WTC11 (cell line): Measurements from ENCODE around the gene ATP13A5. TPM values are rescaled to one million over a fixed set of nuclear protein-coding genes. Genes with fewer than 3 reads are reported as not detected.

Experiments
- ATAC-seq: fragments of 200-7000 bp; cut with Tn5 transposase; 2 replicates; pipeline ENCODE4 v1.10.0; 2021; ENCODE audit warnings: mild to moderate bottlenecking, moderate library complexity
- CTCF ChIA-PET: fragments of 300-600 bp; sonication (Branson Sonifier 250); formaldehyde crosslinking; loops from one replicate; lab custom pipeline; 2021; ENCODE audit warnings: antibody characterized with exemption; lab: Charles Lee
- POLR2A ChIA-PET: fragments of 350-600 bp; sonication (Branson Sonifier 250); formaldehyde crosslinking; loops from one replicate; lab custom pipeline; 2021; ENCODE audit warnings: antibody characterized with exemption; lab: Charles Lee
- DNase-seq: peaks from one replicate; pipeline ENCODE4 v3.0.0; 2021; ENCODE audit warnings: low spot score
- H3K27ac Mint-ChIP-seq: 2 replicates; pipeline ENCODE4 v1.8.0; 2021; ENCODE audit warnings: mixed read lengths
- H3K27me3 Mint-ChIP-seq: 2 replicates; pipeline ENCODE4 v1.8.0; 2021; ENCODE audit warnings: low read depth, mild to moderate bottlenecking, moderate library complexity, mixed read lengths
- H3K36me3 Mint-ChIP-seq: 2 replicates; pipeline ENCODE4 v1.8.0; 2021; ENCODE audit warnings: mixed read lengths
- H3K4me1 Mint-ChIP-seq: 2 replicates; pipeline ENCODE4 v1.8.0; 2022; ENCODE audit warnings: mixed read lengths
- H3K4me3 Mint-ChIP-seq: 2 replicates; pipeline ENCODE4 v1.8.0; 2021; ENCODE audit warnings: mild to moderate bottlenecking, moderate library complexity, mixed read lengths
- H3K9me3 Mint-ChIP-seq: 2 replicates; pipeline ENCODE4 v1.8.0; 2021; ENCODE audit warnings: mixed read lengths
- CTCF ChIP-seq: fragments of 200-600 bp; IDR thresholded peaks from 2 replicates; pipeline ENCODE4 v1.8.0; 2022; ENCODE audit warnings: antibody characterized with exemption
- E2F5 ChIP-seq: sonication (generic); formaldehyde crosslinking; IDR thresholded peaks from 2 replicates; pipeline ENCODE4 v1.8.1; 2022; ENCODE audit warnings: mild to moderate bottlenecking, moderate library complexity, missing genetic modification reagents
- FOXJ3 ChIP-seq: sonication (generic); formaldehyde crosslinking; IDR thresholded peaks from 2 replicates; pipeline ENCODE4 v1.9.0; 2021; ENCODE audit warnings: missing genetic modification reagents, mild to moderate bottlenecking, borderline replicate concordance
- GRHL2 ChIP-seq: fragments of 250-450 bp; sonication (Bioruptor Pico); IDR thresholded peaks from 2 replicates; pipeline ENCODE4 v1.8.0; 2022; ENCODE audit warnings: mild to moderate bottlenecking, moderate library complexity; ENCODE audit not compliant: insufficient replicate concordance, severe bottlenecking
- KAT7 ChIP-seq: sonication (generic); formaldehyde crosslinking; IDR thresholded peaks from 2 replicates; pipeline ENCODE4 v1.8.1; 2023; ENCODE audit warnings: missing genetic modification reagents, mild to moderate bottlenecking, borderline replicate concordance
- MYBL2 ChIP-seq: sonication (generic); formaldehyde crosslinking; IDR thresholded peaks from 2 replicates; pipeline ENCODE4 v1.8.1; 2023; ENCODE audit warnings: mild to moderate bottlenecking, moderate library complexity, missing genetic modification reagents
- NFE2L1 ChIP-seq: sonication (generic); formaldehyde crosslinking; IDR thresholded peaks from 2 replicates; pipeline ENCODE4 v1.8.1; 2023; ENCODE audit warnings: missing genetic modification reagents
- PREB ChIP-seq: sonication (generic); formaldehyde crosslinking; IDR thresholded peaks from 2 replicates; pipeline ENCODE4 v1.8.1; 2022; ENCODE audit warnings: mild to moderate bottlenecking, missing genetic modification reagents, moderate library complexity, borderline replicate concordance
- SMAD4 ChIP-seq: sonication (generic); formaldehyde crosslinking; IDR thresholded peaks from 2 replicates; pipeline ENCODE4 v1.8.0; 2022; ENCODE audit warnings: mild to moderate bottlenecking, missing genetic modification reagents
- TEAD4 ChIP-seq: sonication (generic); formaldehyde crosslinking; IDR thresholded peaks from 2 replicates; pipeline ENCODE4 v1.8.0; 2022; ENCODE audit warnings: mild to moderate bottlenecking, missing genetic modification reagents
- USF1 ChIP-seq: sonication (generic); formaldehyde crosslinking; IDR thresholded peaks from 2 replicates; pipeline ENCODE4 v1.8.0; 2022; ENCODE audit warnings: mild to moderate bottlenecking, missing genetic modification reagents
- ZNF138 ChIP-seq: sonication (generic); formaldehyde crosslinking; conservative IDR thresholded peaks from 2 replicates; pipeline ENCODE4 v1.8.1; 2022; ENCODE audit warnings: mild to moderate bottlenecking, moderate library complexity, missing genetic modification reagents
- ZNF281 ChIP-seq: sonication (generic); formaldehyde crosslinking; IDR thresholded peaks from 2 replicates; pipeline ENCODE4 v1.8.0; 2023; ENCODE audit warnings: mild to moderate bottlenecking, missing genetic modification reagents
- ZNF317 ChIP-seq: sonication (generic); formaldehyde crosslinking; IDR thresholded peaks from 2 replicates; pipeline ENCODE4 v1.8.1; 2023; ENCODE audit warnings: low read depth, mild to moderate bottlenecking, moderate library complexity, missing genetic modification reagents, borderline replicate concordance
- ZNF532 ChIP-seq: fragments of 250-450 bp; sonication (Bioruptor Pico); IDR thresholded peaks from 2 replicates; pipeline ENCODE4 v1.9.0; 2021; ENCODE audit warnings: mild to moderate bottlenecking, borderline replicate concordance
- total RNA-seq: library from RNA; stranded (reverse); gene quantifications from 3 replicates; pipeline ENCODE4 v1.2.3, GENCODE V29; 2021
- TF ChIP-seq, protein P1 (sequence below): fragments of 250-450 bp; sonication (Bioruptor Pico); IDR thresholded peaks from 2 replicates; pipeline ENCODE4 v1.8.0; 2021; ENCODE audit warnings: mild to moderate bottlenecking
- TF ChIP-seq, protein P2 (sequence below): sonication (generic); formaldehyde crosslinking; IDR thresholded peaks from 2 replicates; pipeline ENCODE4 v1.8.0; 2023; ENCODE audit warnings: missing genetic modification reagents

ATP13A5 gene
- total RNA-seq, 1 experiment from 2014 or later: not detected

GRCh38 chr3:193230610-193231009, 147.9 kb downstream of the ATP13A5 start (continued):
- TF ChIP-seq CTCF (no peak), E2F5 (no peak), PREB (CRISPR knock-in tag) (no peak), TEAD4 (CRISPR knock-in tag) (no peak), ZNF281 (CRISPR knock-in tag) (no peak)
- TF ChIP-seq, protein P1, sequence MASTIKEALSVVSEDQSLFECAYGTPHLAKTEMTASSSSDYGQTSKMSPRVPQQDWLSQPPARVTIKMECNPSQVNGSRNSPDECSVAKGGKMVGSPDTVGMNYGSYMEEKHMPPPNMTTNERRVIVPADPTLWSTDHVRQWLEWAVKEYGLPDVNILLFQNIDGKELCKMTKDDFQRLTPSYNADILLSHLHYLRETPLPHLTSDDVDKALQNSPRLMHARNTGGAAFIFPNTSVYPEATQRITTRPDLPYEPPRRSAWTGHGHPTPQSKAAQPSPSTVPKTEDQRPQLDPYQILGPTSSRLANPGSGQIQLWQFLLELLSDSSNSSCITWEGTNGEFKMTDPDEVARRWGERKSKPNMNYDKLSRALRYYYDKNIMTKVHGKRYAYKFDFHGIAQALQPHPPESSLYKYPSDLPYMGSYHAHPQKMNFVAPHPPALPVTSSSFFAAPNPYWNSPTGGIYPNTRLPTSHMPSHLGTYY (CRISPR knock-in tag): no peak

- no peak overlapping the region for H3K4me3 Mint-ChIP-seq
- no peaks in the 10 kb centered on the region for H3K36me3 Mint-ChIP-seq
- no peak overlapping the region for H3K27ac Mint-ChIP-seq
- DNase-seq (no peak), ATAC-seq (no peak)
- no peaks in the 10 kb centered on the region; the same call in 1 of the 2 replicates for H3K27me3 Mint-ChIP-seq
- TF ChIP-seq MYBL2 (CRISPR knock-in tag) (no peak), TEAD4 (CRISPR knock-in tag) (no peak)
- TF ChIP-seq, protein P2, sequence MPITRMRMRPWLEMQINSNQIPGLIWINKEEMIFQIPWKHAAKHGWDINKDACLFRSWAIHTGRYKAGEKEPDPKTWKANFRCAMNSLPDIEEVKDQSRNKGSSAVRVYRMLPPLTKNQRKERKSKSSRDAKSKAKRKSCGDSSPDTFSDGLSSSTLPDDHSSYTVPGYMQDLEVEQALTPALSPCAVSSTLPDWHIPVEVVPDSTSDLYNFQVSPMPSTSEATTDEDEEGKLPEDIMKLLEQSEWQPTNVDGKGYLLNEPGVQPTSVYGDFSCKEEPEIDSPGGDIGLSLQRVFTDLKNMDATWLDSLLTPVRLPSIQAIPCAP: no peak
- TF ChIP-seq, all 79 proteins: peak for 0
- H3K4me1 Mint-ChIP-seq: peaks cover 71% of the 10 kb centered on the region
- CTCF ChIA-PET: interaction anchor here (0.9 kb wide), 1 partner anchor 66 kb away, joined by 3 read pairs; no protein-coding TSS in a partner anchor
- H3K9me3 Mint-ChIP-seq: no peaks in the 10 kb centered on the region
- POLR2A ChIA-PET: no interaction called here
Measured at GRCh38 chr3:193229851-193230420, 148.6 kb downstream of the ATP13A5 start.

DNA sequence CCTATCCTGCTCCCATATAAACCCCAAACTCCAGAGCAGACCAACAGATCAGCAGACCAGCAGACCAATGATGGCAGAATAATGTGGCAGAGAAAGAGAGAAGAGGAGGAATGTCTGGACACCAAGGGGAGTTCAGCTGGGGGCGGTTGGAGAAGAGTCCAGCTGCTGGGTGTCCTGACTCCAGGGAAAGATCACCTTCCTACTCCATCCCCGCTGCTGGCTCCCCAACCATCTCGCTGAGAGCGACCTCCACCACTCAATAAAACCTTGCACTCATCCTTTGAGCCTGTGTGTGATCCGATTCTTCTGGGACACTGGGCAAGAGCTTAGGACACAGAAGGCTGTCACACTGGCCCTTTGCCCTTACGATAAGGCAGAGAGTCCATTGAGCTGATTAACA, 150.3 kb downstream of the ATP13A5 start:
- Mint-ChIP-seq H3K4me1 (peaks cover 61% of the 10 kb centered on the region), H3K9me3 (no peaks in the 10 kb centered on the region), H3K27ac (no peak overlapping the region), H3K4me3 (no peak overlapping the region), H3K36me3 (no peaks in the 10 kb centered on the region), H3K27me3 (no peaks in the 10 kb centered on the region; the same call in 1 of the 2 replicates)
- ChIA-PET CTCF (no interaction called here), POLR2A (interaction anchor here (1.1 kb wide), 1 partner anchor 18 kb away, joined by 4 read pairs; no protein-coding TSS in a partner anchor)
- ATAC-seq: no peak
- DNase-seq: no peak
- TF ChIP-seq FOXJ3 (CRISPR knock-in tag) (no peak), ZNF317 (CRISPR knock-in tag) (no peak), GRHL2 (no peak), ZNF532 (CRISPR knock-in tag) (no peak), MYBL2 (CRISPR knock-in tag) (no peak), SMAD4 (no peak), USF1 (CRISPR knock-in tag) (no peak), KAT7 (no peak), NFE2L1 (CRISPR knock-in tag) (no peak), ZNF138 (CRISPR knock-in tag) (no peak)
